ENCODE results near the gene AMIGO1.

The AMIGO1 gene

DNA sequence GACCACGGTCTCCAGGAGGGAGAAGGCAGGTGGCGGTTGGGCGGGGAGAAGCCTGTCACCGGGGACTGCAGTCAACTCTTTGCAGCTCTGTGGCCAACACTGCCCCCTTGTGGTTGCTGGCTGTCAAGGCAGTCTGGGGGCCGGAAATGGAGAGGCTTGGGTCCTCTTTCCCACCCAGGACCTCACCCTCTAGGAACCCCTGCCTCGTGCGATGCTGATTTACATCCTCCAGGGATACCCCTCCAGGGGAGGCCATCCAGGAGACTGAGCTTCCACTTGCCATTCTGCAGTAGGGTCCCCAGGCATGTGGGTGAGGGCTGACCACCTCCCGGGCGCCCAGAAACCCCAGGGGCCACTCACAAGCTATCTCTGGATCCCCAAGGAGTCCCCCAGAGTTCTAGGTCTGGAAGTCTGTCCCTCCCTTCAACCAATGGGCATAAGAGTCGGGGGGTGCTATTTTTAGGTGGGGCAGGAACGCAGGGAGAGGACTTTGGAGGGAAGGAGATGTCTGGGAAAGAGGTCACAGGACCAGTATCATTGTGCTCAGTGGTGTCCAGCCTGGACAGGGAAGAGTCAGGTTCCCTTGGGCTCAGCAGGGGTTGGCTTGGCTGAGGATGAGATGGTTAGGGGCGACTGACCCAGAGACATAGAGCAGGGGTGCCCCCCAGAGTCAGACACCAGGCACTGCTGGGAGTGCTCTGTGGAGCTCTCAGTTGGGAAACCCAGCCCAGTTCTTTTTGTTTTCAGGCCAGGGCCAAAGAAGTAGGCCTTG lies 23.0 kb upstream of the AMIGO1 start:
- peak; percentile 11 to 85 (median 70) for DNase-seq

- no peak for DNase-seq
Observed at GRCh38 chr1:109531826-109532364, 22.4 kb upstream of the AMIGO1 start.

- DNase-seq = peak in 1 of 14 donors; percentile 20
Observed at GRCh38 chr1:109531380-109531779, 21.9 kb upstream of the AMIGO1 start.

GRCh38 chr1:109530457-109531087 lies 21.0 kb upstream of the AMIGO1 start:
- peak in 8 of 14 donors; percentile 30 to 73 (median 47) for DNase-seq

- peak in 1 of 14 donors; percentile 73 for DNase-seq
Observed at GRCh38 chr1:109529881-109530456, 20.4 kb upstream of the AMIGO1 start.

- no peak for DNase-seq
Observed at GRCh38 chr1:109528712-109529111, 19.2 kb upstream of the AMIGO1 start.

DNA sequence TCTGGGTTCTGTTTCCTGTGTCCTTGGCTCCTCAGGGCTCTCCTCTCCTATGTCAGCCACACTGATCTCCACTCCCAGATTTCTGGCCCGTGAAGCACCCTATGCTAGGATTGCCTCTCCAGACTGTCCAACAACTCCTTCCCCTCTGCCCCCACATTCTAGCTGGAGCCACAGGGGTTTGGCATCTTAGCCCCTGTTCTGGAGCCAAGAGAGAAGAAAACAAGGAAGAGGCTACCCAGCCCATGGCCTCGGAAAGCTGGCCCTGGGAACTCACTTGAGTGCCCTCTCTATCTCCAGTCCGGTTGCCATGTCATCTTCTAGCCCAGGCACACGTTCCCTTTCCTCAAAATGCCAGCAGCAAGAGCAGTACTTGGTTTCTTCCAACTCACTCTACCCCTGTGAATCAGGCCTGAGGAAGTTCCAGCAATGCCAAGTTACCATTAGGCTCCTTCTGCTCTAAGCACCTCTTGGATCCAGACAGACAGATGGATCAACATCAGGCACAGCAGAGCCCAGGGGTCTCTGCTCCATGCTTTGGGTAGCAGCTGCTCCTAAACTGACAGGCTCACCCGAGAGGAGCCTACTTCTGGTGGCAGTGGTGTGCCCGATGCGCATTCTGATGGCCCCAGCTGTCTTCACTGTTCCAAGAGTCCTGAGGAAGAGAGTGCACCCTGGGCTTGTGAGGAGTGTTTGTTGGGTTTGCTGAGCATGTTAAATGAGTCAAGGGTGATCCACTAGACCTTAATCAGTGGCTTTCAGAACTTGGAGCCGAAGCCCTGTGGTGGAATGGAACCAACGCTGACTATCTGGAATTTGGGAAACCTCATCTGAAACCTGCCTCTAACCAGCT lies 18.5 kb upstream of the AMIGO1 start:
- no peak for DNase-seq

GRCh38 chr1:109527098-109527811 lies 17.7 kb upstream of the AMIGO1 start:
- no peak for DNase-seq

- peak in 1 of 14 donors; percentile 75 for DNase-seq
Observed at GRCh38 chr1:109523706-109524105, 14.2 kb upstream of the AMIGO1 start.

- no peak for DNase-seq
Observed at GRCh38 chr1:109522026-109522425, 12.5 kb upstream of the AMIGO1 start.

DNA sequence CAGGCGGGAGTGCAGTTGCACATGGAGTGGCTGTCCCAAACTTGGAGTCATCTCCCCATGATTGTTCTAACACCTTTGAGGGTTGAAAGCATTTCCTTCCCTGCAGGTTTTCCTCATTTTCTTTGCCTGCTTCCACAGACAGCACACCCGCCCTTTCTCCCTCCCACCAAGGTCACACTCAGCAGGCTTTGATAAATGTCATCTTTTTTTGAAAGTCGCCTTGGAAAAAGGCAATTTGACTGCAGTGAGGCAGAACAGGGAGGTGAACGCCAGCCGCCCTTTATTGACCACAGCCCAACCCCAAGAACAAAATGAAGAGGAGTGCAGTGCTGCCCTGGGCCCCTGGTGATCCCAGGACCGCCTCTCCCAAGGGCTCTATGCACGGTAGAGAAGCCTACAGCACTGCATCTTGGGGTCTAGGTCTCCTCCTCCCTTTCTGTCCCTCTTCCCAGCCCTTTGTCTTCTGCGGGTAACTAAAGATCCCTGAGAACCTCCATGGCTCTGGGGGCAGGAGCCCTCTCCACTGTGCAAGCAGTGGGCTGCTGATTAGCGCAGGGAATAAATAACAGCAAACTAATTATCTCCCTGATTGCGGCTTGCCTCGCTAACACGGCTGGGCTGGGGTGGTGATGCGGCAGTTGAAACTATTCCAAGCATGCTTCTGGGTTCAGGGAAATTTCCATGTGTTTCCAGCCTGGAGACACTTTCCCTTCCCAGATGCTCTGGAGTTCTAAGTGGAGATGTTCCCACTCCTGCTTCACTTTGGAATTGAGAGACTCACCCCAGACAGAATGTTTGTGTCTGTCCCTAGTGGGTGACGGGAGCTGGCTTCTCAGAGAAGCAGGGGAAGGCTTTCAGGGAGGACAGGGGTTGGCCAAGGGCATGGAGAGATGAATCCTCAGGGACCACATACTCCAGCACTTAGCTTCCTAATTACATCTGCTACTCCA lies 11.8 kb upstream of the AMIGO1 start:
- no peak for DNase-seq

- DNase-seq = no peak
Observed at GRCh38 chr1:109517337-109517736, 7.8 kb upstream of the AMIGO1 start.

GRCh38 chr1:109516872-109517271 lies 7.3 kb upstream of the AMIGO1 start:
- DNase-seq = no peak

DNA sequence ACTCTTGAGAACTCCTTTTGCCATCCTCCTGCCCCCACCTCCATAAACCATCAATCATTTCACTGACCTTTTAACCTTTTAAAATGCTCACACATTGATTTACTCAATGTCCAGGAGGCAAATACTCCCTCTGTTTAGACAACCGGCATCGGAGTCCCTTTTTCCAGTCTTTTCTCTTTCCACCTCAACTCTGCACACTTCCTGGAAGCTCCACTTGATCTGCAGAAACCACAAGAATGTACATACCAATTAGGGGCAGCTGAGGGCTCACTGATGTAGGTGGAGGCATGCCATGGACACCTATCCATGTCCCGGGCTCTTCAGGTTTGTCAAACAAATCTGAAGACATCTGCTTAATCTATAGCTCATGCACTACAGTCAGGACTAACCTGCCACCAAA lies 5.3 kb upstream of the AMIGO1 start:
- DNase-seq = no peak

DNA sequence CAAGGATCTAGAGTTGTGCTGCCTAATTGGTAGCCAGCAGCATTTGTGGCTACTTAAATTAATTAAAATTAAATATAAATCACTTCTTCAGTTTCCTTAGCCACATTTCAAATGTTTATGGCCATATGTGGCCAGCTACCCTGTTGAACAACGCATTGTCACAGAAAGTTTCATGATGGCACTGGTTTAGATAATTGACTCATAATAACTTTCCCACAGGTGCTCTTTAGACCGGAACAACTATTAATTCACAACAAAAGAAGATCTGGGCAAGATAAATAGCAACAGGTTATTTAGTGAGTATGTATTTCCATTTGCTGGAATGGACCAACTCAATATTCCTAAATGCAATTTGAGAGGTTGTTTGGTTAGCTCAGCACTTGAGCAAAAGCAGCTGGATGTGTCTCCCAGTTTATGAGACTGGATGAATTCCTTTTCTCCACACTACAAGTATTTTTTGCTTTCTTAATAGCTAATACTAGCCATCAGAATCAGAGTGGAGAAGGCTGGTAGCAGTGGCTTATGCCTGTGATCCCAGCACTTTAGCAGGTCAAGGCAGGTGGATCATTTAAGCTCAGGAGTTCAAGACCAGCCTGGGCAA lies 3.7 kb upstream of the AMIGO1 start:
- no peak for DNase-seq

DNA sequence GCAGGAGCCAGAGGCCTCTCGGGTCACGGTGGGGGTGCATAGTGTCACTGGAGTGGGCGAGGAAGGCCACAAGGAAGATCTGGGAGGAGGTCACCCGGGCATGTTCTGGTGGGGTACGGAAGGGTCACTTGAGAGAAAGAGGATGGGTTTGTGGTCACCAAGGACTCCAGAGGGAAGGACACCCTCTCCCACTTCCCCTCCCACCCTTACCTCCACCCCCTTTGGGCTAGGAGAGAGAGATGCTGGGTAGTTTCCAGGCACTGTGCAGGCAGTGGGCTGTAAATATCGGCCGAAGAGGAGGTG lies 703 bp downstream of the AMIGO1 start:
- DNase-seq = no peak

DNA sequence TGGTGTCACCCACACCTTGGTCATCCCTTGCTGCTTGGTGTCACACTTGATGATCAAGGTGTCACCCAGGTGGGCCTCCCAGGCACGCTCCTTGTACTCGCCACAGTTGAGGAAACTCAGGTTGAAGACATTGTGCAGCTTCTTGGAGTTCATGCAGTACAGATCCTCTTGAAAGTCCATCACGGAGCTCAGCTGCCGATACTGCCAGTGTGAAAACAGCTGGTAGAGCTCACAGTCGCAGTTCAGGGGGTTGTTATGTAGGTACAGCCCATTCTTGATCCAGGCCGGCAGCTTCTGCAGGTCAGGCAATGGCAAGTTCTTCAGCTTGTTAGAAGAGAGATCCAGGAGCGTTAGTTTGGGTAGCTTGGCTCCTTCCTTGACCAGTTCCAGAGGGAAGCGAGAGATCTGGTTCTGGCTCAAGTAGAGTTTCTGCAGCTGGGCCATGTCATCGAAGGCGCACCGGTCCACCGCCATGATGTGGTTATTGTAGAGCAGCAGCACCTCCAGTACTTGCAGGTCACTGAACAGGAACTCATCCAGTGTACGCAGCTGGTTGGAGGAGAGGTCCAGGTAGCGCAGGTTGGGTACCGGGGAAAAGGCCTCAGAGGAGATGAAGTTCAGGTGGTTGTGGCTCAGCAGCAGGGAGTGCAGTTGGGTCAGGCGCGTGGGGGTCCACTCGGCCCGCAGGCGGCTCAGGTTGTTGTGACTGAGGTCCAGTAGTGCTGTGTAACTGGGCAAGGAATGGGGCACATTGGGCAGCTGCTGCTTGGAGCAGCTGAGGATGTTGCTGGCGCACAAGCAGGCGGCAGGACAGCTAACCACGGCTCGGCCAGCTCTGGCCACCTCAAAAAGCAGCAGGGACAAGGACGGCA lies 1.3 kb downstream of the AMIGO1 start:
- DNase-seq = no peak

DNA sequence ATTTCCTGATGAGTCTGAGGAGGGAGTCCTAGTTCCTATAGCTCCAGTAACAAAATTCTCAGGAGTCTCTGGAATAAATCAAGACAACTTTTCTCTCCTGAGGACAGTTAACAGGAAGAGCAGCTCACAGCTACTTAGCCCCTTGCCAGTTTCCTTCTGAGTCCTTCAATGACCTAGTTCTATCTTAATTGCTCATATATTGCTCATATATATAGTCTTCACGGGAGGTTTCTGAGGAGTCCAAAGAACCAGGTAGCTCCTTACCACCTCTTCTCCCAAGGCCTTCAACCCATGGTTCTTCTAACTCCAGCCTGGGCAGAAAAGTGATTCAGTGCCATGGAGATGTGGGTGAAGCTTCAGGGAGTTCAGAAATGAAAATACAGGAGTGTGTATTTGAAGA lies 4.6 kb downstream of the AMIGO1 start:
- DNase-seq = no peak

GRCh38 chr1:109503935-109504334 lies 5.6 kb downstream of the AMIGO1 start:
- DNase-seq = no peak
